GM18870 (cell line): ENCODE data around the gene C17orf113.

Experiments used
- ATAC-seq: cut with Tn5 transposase; IDR thresholded peaks from one replicate; pipeline ENCODE4 v1.9.1; 2021; ENCODE audit warnings: moderate library complexity; ENCODE audit not compliant: unreplicated experiment

Gene C17orf113

DNA sequence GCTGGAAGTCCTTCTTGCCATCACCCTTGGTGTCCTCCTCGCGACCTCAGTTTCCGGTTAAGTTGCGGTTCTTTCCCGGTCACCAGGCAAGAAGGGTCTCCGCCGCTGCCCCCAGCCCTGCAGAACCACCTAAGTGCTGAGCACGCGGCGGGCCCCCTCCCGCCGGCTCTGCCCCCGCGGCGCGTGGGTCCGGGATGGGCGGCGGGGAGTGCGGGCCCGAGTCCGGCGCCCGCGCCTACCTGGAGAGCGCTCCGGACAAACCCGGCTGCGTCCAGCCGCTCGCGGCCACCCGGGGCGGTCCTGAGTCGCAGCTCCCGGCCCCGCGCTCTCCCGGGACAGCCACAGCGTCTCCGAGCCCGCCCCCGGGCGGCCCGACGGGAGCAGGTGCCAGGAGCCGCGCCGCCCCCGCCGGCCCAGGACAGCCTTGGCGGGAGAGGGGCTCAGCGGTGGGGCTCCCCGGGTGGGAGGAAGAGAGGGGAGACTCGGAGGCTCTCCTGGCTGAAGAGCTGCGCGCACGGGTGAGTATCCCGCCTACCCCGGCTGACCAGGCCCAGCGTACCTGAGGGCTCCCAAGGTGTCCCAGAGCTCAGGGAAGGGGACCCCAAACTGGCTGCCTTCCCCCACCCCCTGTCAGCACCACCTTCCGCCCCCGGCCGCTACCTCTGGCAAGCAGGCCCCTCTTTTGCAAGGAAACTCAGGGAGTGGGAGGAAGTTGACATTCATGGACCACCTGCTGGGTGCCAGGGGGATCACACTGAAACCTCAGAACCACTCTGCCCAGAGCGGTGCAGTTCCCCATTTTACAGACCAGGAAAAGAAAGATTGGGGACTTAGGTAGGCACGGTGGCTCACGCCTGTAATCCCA lies 22.2 kb upstream of the C17orf113 start:
- no peak for ATAC-seq

DNA sequence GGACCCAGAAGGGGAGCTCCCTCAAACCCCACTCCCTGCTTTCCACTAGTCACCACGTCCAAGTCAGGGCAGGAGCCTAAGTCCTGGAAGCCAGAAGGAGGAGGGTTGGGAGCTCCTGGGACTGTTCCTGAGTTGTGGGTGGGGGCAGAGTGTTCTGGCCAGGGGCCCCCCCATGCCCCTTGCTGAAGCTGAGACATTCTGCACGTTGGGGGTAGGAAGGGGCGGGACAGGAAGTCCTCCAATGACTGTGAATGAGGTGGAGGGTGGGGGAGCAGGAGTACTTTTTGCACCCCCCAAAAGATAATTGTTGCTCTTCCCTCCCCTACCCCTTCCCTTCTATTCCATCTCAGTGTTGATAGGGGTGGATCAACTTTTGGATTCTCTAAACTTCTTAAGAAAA lies 21.4 kb upstream of the C17orf113 start:
- ATAC-seq, result no peak

DNA sequence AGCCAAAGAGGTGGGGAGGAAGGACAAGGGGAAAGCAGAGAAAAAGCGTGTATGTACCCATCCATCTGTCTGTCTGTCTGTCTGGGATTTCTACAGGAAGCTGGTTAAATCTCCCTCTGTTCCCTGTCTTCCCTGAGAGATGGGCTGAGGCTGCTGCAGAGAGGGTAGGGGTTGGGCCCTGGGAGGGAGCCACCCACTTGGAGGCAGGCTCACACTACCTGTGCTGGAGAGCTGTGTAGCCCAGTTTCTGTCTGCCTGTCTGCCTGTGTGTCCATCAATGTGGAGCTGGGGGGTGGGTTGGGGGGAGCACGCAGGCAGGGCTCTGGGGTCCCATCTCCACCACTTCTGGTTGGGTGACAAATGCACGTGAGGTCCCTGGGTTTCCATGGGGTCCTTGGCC lies 18.6 kb upstream of the C17orf113 start:
- no peak for ATAC-seq

DNA sequence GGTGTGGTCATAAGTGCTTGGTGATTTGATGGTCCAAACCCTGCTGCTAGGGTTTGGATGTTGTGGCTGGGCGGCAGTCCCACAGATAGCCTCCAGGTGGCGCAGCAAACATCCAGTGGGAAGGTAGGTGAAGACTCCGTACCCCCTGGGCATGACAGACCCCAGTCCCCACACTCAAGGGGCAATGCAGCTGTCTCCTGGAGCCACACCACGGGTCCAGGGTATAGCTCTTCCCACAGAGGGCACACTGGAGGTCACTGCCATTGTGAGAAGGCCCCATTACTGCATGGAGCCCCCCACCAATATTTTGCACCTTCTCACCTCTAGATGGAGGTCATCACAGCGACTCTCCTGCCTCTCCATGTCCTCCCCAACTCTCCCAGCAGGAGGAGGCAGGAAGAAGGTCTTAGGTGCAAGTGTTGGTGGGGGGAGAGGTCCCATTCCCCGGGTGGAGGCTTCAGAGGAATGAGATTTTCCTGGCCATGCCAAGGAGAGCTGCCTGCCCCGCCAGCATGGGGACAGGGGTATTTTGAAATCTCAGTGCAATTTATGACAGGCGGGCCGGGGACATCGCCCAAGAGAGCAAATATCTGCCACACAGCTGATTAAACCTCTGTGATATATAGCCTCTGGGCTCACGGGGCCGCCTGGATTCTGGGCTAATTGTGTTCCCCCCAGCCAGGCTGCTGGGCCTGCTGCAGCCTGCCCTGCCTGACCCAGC lies 17.1 kb upstream of the C17orf113 start:
- ATAC-seq, result no peak

DNA sequence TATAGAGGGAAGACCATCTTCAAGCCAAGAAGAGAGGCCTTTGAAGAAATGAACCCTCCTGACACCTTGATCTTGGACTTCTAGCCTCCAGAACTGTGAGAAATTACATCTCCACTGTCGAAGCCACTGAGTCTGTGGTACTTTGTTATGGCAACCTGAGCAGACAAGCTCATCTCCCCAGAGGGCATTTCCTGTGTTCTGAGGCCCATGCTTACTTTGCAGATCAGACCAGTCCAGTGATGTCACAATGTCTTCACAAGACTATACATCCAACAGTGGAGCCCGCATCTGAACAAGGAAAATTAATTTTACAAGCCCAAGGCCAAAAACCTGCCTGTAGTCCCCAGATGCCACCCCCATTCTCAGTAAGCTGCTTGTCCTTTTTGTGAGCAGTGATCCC lies 14.8 kb upstream of the C17orf113 start:
- ATAC-seq, result no peak

DNA sequence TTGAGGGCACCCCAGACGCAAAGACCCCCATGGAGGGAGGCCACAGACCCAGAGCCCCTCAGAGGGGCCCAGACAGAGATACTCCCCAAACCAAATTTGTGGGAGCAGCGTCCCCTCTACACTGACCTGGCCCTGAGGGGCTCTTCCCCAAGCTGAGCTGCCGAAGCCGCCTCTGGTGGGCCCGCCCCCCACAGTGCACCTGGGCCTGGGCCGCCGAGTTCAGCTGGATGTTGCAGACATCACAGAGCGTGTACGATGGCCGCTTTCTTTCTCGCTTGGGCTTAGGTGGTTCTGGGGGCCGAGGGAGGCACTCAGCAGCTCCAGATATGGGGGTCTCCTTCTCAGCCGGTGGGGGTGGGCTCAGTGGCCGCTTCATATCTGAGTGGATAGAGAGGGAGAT lies 12.3 kb upstream of the C17orf113 start:
- ATAC-seq, result no peak

DNA sequence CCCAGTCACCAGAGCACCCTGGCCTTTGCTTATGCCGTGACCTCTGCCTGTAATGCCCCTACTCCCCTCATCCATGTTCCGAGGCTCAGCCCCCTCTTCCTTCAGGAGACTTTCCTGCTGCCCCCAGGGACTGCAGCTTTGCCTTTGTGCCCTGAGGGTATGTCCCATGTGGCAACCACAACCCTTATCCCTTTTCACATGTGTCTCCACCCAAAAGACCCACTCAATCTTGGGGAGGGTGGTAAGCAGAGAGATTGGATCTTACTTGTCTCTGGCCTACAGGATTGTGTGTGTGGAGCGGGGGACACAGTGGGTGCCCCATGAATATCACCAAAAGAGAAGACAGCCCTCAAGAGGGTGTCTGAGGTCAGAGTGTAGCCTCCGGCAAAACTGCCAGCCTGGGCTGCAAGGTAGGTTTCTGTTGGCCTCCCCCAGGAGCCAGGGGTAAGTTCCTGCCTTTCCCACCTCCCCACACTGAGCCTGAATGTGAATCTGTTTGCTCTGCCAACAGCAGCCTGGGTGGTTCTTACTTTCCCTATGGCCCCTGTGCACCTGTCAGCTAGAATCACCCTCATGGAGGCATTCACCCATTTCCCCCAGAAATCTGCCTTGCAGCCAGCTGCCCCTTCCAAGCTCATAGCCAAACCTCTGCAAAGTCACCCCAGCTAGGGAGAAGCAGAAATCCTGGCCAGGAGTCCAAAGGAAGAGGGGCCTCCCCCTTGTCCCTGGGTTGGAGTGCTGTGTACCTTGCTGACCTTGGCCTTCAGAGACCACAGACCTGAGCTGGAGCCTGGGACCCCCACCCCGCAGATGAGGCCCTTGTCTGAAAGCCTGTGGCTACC lies 11.5 kb upstream of the C17orf113 start:
- no peak for ATAC-seq

DNA sequence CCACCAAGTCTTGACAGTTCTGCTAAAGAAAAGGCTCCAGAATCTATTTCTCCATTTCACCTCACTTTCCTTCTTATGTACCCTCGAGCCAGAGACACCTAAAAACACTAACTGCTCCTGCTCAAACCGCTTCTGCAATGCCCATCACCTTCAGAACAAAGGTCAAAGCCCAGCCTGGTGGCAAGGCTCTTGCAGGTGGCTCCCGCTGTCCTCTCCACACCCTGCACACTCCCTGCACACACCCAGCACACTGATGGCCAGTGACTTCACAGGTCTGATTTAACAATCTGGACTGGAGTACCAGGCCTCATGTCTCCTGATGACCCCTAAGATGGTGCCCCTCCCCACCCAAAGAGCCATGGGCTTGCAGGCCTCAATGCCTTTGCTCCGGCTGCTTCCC lies 9.8 kb upstream of the C17orf113 start:
- no peak for ATAC-seq

DNA sequence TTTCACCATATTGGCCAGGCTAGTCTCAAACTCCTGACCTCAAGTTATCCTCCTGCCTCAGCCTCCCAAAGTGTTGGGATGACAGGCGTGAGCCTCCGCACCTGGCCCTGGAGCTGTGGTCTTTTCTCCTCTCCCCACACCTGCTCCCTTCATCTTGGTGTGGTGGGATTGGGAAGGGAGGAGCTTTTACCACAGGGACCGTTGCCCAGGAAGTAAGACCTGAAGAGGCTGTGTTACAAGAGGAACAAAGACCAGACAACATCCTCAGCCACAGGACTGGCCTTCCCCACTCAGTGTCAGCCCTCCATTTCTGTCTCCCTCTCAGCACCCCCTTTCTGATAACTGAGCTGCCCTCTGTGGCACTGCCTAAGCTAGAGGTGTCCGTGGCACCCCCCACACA lies 9.4 kb upstream of the C17orf113 start:
- no peak for ATAC-seq

DNA sequence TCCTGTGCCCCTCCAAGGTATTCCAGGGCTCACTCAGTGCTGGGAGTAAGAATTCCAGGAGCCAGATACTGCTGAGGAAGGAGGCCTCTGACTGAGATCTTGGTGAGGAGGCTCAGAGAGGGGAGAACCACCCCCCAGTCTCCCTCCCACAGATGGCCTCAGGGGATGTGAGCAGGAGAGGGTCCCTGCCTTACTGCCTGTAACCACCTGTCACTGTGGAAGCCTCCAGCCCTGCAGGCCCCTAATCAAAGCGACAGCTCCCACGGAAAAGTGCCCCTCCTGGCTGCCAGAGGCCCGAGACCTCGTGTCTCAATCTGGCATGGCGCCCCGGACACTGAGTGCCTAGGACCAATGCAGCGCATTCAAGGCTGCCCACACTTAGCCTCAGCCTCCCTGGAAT lies 7.7 kb upstream of the C17orf113 start:
- no peak for ATAC-seq

DNA sequence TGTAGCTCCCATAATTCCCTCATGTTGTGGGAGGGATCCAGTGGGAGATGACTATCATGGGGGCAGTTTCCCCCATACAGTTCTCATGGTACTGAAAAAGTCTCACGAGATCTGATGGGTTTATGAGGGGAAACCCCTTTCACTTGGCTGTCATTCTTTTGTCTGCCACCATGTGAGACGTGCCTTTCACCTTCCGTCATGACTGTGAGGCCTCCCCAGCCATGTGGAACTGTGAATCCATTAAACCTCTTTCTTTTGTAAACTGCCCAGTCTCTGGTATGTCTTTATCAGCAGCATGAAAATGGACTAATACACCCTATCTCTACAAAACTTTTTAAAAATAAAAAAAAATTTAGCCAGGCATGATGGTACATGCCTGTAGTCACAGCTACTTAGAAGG lies 6.2 kb upstream of the C17orf113 start:
- no peak for ATAC-seq

DNA sequence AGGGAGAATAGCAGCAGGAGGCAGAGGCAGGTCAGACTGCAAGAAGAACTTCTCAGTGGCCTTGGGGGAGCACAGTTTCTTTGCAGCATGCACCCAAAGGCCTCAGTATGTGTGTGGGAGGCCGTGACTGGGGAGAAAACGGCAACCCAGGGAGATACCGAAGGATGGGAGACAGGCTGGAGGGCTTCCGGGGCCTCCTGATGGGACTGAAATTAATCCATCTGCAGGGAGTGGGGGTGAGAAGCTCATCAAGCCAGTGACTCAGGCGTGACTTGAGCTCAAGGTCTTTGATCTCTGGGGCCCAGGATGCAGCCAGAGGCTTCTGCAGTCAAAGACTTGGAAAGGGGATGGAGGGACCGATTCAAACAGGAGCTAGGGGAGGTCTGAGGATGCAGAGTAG lies 5.1 kb upstream of the C17orf113 start:
- no peak for ATAC-seq

DNA sequence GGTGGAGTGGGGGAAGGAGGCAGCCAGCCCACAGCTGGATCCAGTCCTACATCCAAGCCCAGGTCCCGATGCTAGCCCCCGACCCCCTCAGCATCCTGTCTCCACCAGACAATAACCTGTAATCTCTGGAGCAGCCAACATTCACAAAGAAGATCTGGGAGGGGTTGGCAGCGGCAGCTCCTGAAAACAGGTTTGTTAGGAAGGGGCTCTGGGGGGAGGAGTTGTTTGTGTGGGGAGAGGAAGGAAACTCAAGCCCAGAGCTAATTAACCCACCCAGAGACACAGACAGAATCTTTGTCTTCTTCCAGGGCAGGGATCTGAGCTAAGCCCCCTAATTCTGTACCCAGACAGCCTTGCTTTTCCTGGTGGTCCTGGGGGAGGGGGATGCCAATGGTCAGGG lies 4.6 kb upstream of the C17orf113 start:
- no peak for ATAC-seq

DNA sequence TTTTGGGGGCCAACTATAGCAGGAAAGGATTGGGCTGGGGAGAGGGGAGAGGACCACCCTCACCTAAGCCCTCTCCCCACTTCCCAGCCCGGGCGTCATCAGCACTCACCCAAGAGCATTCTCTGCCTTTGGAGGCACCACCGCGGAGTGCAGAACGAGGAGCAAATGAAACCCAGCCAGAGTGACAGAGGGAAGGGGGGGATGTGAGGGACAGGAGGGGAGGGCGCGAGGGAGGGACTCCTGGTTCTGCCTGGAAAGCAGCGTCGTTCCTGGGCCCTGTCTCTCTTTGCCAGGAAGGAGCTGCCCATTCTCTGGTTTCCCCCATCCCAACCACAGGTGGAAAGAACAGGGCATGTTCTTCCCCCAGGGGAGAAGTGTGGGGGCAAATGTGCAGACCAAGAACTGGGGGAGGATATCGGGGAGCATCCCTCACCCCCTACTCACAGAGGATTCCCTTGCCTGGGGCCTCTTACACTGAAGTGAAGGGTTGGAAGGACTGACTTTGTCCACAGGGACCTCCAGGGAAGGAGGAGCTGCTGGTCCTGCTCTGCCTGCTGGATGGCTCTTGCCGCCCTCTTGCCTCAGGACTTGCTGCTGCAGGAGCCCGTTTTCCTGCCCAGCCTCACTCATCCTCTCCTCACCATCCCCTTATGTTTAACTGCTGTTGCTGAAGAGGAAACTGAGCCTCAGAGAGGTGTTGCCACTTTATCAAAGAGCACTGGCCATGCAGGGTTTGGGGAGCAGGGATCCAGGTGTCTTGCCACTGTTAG lies 3.5 kb upstream of the C17orf113 start:
- ATAC-seq, result no peak

DNA sequence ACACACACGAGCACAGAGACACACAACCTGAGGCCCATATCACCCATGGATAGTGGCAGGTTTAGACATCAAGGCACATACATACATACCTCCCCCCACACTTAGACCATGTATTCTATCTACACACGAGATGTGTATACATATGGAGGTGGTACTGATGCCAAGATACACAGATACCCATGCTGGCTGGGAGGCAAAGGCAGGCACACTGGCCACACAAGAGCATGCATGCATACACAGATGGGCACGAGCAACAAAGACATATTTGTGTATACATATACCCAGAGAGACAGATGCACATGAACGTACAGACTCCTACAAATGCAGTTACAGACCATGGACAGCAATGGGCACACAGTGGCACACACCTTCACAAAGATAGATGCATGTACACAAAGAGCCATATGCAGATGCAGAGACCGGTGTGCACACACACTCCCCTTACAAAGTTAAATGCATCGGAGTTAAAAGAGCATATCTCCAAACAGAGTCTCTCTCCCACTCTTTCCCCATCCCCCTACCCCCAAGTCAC lies 2.0 kb upstream of the C17orf113 start:
- no peak for ATAC-seq

DNA sequence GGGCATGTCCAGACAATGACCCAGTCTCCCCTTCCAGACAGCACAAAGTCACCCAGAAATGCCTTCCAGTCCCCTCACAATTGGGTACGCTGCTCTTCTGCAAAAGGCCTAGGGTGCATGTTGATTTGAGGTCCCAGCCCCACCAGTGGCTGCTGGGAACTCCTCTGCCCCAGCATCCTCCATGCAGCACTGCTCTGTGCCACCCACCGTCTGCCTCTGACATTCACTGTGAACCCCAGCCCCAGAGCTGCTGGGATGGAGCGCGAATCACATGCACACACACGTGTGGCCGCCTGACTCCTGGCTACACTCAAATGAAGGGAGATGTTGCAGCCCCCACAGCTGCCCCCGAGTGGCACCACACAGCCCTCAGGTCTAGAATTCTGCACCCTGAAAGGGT lies 1.2 kb upstream of the C17orf113 start:
- no peak for ATAC-seq

DNA sequence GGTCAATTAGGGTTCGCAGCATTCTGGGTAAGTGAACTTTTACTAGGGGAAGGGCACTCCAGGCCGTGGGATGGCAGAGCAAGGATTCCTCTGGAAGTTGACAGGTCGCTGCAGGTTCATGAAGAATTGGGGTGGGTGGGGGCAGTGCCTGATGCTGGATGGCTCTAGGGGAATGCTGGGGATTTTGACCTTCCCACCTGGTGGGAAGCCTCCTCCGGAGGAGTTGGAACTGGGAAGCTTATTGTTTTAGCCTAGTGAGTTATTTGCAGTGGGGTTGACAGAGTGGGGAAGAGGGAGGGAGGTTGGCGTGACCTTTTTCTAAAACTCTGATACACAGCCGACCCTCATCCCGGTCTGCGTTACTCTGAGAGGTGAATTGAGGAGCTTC lies 606 bp upstream of the C17orf113 start:
- no peak for ATAC-seq

DNA sequence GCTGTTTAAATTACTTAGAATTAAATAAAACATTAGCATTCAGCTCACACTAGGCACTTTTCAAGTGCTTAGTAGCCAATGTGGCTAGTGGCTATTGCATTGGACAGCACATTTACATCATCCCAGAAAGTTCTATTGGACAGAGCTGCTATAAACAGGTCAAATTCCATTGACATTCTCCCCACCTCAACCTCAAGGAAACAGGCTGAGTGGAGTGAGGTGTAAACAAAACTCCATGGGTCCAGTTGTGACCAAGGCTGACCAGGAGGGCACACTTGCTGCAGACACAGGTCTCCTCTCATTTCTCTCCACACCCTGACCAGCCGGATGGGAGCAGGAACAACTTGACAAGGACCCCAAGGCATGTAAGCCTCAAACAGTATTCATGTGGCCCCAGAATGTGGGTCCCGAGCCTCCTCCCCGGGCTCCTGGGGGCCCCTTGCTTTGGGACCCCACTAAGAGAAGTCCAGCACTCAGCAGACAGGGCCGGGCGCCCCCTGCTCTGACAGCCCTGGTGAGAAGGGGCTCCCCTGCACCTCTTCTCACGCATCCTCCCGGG lies 488 bp downstream of the C17orf113 start:
- no peak for ATAC-seq

DNA sequence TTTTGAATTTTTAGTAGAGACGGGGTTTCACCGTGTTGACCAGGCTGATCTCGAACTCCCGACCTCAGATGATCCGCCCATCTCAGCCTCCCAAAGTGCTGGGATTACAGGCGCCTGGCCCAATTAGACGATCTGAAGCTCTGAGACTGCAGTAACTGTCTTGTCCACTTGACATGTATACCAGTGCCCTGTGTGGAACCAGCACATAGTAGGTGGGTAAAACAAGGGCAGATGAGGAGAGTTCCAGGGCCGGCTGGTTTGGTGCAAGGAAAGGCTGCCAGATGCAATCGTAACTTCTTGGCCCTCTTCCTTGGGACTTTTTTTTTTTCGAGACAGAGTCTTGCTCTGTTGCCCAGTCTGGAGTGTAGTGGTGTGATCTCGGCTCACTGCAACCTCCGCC lies 3.1 kb downstream of the C17orf113 start:
- no peak for ATAC-seq

DNA sequence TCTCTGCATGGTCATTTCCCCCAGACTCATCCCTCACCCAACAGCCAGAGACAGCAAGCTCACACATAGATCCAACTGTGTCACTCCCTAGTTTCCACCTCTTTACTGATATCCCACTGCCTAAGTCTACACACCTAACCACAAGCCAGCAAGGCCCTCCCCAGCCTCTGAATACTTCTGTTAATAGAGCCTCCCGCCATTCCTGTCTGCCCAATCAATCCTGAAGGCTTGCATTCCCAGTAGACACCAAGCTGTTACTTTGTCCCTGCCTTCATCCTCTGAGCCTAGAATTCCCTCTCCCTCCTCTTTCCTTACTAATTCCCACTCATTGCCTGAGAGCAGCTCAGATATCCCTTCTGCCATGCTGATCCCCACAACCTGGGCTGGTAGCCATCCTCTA lies 4.7 kb downstream of the C17orf113 start:
- no peak for ATAC-seq
